ENCODE results near the gene EYA3.

The EYA3 gene

GRCh38 chr1:28032281-28032680 lies 56.1 kb downstream of the EYA3 start (continued):
- TF ChIP-seq ZNF565 (CRISPR knock-in tag; conservative IDR thresholded peaks at IDR 0.05; ENCODE audit: low read depth) = no peak

DNA sequence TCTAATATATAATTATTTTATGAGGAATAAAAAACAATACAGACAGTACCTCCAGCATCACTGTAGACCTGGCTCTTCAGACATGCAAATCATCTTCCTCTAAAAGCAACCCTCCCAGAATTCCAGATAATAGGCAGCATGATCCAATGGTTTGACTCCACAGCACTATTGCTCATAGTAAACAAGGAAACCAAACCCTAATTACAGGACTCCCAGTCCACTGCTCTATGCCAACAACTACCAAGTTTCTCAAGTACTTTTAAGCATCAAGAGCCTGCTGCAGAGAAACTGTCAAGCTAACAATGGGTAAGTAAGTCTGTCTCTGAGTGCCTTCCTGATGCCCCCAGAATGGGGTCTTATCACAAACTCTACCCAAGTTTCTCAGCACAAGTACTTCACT lies 57.2 kb downstream of the EYA3 start:
- TF ChIP-seq CREB5 (CRISPR knock-in tag; IDR thresholded peaks at IDR 0.05; ENCODE audit: low read depth) = no peak
- no peak for TF ChIP-seq BACH2 (CRISPR knock-in tag; IDR thresholded peaks at IDR 0.05; ENCODE audit: borderline replicate concordance)
- TF ChIP-seq ESRRG (CRISPR knock-in tag; IDR thresholded peaks at IDR 0.05) = no peak
- no peak for TF ChIP-seq PATZ1 (CRISPR knock-in tag; IDR thresholded peaks at IDR 0.05; ENCODE audit: borderline replicate concordance)
- TF ChIP-seq CSRNP3 (CRISPR knock-in tag; IDR thresholded peaks at IDR 0.05) = no peak
- TF ChIP-seq ZC3H10 (CRISPR knock-in tag; IDR thresholded peaks at IDR 0.05) = no peak
- no peak for ATAC-seq

DNA sequence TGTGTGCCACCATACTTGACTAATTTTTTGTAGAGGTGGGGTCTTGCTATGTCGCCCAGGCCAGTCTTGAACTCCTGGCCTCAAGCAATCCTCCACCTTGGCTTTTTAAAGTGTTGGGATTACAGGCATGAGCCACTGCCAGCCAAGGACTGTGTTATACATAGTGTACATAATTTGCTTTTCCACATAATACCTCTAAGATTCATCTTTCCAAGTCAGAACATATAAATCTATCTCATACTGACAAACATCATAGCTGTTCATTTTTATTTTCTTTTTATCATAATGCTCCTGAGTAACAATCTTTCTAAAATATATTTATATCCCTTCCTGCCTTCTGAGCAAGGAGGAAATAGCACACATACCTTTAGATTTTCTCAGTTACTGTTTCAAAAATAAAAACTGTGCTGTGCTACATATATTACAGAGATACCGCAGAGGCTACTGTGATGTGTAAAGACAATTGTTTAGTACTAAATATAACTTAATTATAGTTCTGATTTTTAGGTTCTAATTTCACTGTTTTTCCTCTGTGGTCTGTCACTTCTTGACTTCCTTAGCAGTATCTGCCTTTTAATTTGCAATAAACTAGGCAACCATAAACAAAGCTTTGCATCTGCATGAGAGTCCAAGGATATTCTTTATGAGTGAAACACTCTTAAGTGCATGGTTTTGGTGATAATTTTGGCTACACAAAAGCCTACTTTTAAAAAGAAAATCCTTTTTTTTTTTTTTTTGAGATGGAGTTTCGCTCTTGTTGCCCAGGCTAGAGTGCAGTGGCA lies 59.3 kb downstream of the EYA3 start:
- TF ChIP-seq CREB5 (CRISPR knock-in tag; IDR thresholded peaks at IDR 0.05; ENCODE audit: low read depth) (no peak), ZC3H10 (CRISPR knock-in tag; IDR thresholded peaks at IDR 0.05) (no peak), OSR1 (CRISPR knock-in tag; IDR thresholded peaks at IDR 0.05) (no peak), PPARA (CRISPR knock-in tag; IDR thresholded peaks at IDR 0.05; ENCODE audit: borderline replicate concordance) (no peak), ZNF8 (CRISPR knock-in tag; IDR thresholded peaks at IDR 0.05) (no peak), TOX (CRISPR knock-in tag; IDR thresholded peaks at IDR 0.05; ENCODE audit: borderline replicate concordance) (no peak), POU6F1 (CRISPR knock-in tag; IDR thresholded peaks at IDR 0.05; ENCODE audit: borderline replicate concordance, low read depth) (no peak), CSRNP3 (CRISPR knock-in tag; IDR thresholded peaks at IDR 0.05) (no peak), CSDC2 (CRISPR knock-in tag; IDR thresholded peaks at IDR 0.05) (no peak), SNAI2 (CRISPR knock-in tag; IDR thresholded peaks at IDR 0.05) (no peak), ZFP3 (CRISPR knock-in tag; IDR thresholded peaks at IDR 0.05) (no peak), ARNTL (CRISPR knock-in tag; IDR thresholded peaks at IDR 0.05; ENCODE audit: borderline replicate concordance, low read depth) (no peak), GLIS3 (CRISPR knock-in tag; IDR thresholded peaks at IDR 0.05) (no peak), ZNF565 (CRISPR knock-in tag; conservative IDR thresholded peaks at IDR 0.05; ENCODE audit: low read depth) (no peak), BACH2 (CRISPR knock-in tag; IDR thresholded peaks at IDR 0.05; ENCODE audit: borderline replicate concordance) (no peak)
- peak; percentile 95 for ATAC-seq

GRCh38 chr1:28027660-28028059 lies 60.8 kb downstream of the EYA3 start:
- no peak for ATAC-seq
- TF ChIP-seq GLIS3 (CRISPR knock-in tag; IDR thresholded peaks at IDR 0.05) = no peak
- no peak for TF ChIP-seq CREB5 (CRISPR knock-in tag; IDR thresholded peaks at IDR 0.05; ENCODE audit: low read depth)
- TF ChIP-seq ZFP3 (CRISPR knock-in tag; IDR thresholded peaks at IDR 0.05) = no peak
- no peak for TF ChIP-seq OSR1 (CRISPR knock-in tag; IDR thresholded peaks at IDR 0.05)
- TF ChIP-seq ESRRG (CRISPR knock-in tag; IDR thresholded peaks at IDR 0.05) = no peak
- TF ChIP-seq PATZ1 (CRISPR knock-in tag; IDR thresholded peaks at IDR 0.05; ENCODE audit: borderline replicate concordance) = no peak
- no peak for TF ChIP-seq BACH2 (CRISPR knock-in tag; IDR thresholded peaks at IDR 0.05; ENCODE audit: borderline replicate concordance)
- no peak for TF ChIP-seq TSHZ2 (CRISPR knock-in tag; IDR thresholded peaks at IDR 0.05)

Measured in SK-N-SH treated with all-trans-retinoic acid at 6 μM for 48 hours (cell line).